GF-D8 (cell line): ENCODE results near the gene HSPB7.
"Not testable (repeated sequence)": the region's sequence is repeated elsewhere in the genome, so short reads cannot be mapped to it uniquely, and the experiment has no call there.

Experiments
- DNase-seq: peaks from one replicate; lab custom pipeline; 2025; lab: John Stamatoyannopoulos, UW

The HSPB7 gene

DNA sequence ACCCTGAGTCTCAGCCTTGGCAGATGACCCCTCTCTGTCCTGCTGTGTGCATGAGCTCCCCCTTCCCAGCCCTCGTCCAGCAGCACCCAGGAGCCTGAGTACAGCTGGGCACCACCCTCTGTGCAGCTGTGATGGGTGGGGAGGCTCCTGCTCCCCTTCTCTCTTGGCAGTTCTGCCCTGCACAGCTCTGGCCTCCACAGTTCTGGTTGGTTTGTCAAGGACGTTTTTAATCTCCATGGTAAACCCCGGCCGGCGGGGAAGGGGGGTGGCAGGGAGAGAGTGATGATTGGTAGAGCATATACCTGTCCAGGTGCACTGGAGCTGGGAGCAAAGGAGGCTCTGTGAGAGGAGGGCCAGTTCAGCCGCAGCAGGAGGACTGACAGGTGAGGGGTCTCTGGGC is 3.8 kb upstream of the HSPB7 start, which contains the start of gene CLCNKA:
Gene CLCNKA (plus strand): TSS at position 356 of the 400 bp plus-strand sequence. CDS start 584 bp downstream, outside the sequence.
- DNase-seq = no peak

- DNase-seq = not testable (repeated sequence)
Observed at GRCh38 chr1:16020878-16021277, 3.0 kb upstream of the HSPB7 start.

DNA sequence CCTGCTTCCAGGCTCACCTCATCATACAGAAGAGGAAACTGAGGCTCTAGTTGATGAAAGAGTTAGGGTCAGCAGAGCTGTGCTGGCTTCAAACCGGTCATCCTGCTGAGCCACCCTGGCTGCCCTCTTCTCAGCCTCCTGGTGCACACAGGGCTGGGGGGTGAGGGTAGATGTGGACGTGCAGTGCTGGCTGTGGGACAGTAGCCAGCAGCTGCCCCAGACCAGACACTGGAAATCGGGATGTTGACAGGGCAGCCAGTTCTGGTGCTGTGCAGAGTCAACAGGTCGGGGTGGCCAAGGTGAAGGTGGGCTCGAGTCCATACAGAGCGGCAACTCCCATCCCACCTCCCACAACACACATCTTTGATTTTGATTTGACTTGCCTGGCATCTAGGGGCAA is 2.5 kb upstream of the HSPB7 start:
- no peak for DNase-seq

- no peak for DNase-seq
Observed at GRCh38 chr1:16019644-16020277, 1.9 kb upstream of the HSPB7 start.

DNA sequence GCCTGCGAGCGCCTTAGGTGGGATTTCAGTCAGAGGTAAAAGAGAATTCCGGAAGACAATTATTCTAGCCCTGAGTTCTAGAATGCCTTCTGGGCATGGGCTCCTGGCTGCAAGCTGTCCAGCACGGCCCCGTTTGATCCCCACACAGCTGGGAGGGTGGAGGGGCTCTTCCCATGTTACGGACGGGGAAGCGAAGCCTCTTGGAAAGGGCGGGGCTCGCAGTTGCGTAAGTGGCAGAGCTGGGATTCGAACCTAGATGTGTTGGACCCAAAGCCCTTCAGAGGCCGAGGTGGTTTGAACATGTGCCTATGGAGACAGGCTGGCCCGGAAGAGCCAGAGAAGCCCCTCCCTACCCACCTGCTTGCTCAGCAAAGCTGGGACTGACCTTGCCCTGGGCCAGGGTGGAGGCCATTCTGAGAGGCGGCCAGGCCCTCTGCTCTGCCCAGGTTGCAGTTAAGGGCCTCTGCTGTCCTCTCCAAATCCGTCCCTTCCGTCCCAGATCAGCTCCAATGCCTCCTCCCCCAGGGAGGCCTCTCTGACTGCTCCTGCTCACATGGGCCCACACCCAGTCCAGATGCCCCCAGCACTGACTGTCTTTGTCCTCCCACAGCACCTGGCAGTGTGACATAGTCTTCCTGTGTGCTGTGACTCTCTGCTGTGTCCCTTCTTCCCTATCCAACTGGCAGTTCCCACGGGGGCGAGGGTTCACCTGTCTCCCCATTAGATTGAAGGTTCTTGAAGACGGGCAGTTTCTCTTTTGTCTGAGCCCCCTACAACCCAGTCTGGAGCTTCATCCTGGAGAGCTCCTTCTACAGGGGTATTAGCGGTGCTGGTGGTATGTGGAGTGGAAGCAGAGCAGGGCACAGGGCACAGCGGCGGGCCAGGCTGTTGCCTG is 1.2 kb upstream of the HSPB7 start:
- no peak for DNase-seq

DNA sequence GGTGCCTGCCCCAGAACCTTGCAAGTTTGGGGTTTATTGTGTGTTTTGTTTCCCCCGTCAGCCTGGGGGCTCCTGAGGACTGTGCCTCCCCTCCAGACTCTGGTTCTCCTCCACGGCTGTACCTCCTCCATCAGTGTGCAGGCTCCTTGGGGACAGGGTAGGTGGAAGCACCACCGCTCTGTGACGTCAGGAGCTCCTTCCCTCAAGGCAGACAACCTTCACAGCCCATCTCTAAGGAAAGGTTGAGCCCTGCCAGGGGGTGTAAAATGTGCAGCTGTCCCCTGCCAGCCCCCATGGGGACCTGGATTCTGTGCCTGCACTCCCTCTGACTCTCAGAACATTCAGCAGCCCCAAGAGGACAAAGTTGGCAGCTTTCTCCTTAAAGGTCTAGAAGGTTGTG is 465 bp upstream of the HSPB7 start:
- DNase-seq = no peak

- DNase-seq = no peak
Observed at GRCh38 chr1:16017076-16017460, 775 bp downstream of the HSPB7 start.

DNA sequence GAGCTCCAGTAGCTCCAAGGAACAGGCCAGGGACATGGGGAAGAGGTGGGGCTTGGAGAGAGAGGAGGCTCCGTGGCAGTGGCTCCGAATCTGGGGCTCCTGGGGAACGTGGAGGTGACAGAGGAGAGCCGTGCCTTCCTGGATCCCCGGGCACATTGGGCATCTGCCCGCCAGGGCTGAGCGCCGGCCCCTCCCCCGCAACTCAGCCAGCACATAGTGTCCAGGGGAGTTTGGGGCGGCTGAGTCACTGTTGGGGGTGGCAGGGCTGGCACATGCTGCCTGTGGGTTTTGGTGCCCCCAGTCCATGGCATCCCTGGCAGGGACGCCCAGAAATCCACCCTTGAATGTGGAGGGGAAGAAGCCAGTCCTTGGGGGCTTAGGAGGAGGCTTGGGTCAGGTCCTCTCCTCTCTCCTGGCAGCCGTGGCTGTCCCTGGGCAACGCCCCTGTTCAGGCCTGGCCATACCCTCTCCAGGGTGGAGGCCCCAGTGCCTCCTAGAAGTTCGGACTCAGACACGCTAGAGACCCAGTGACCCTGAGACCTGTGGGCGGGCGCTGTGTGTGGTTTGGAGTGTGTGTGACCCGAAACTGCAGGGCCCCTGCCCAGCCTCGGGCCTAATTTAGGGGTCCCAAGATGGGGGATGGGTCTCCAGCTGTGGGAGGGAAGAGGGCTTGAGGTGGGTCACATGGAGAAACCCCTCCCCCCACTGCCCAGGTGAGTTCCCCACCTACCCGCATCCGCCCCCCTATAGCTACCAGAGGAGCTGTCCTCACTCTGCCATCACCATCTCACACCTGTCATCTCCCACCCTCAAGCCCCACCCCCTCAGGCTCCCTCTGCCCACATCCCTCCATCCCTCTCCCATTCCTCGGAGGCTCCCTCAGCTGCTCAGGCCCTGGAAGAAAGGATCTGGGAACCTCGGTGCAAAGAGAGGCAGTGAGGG is 1.6 kb downstream of the HSPB7 start:
- no peak for DNase-seq

- DNase-seq = no peak
Observed at GRCh38 chr1:16015491-16015890, 2.4 kb downstream of the HSPB7 start.

GRCh38 chr1:16014509-16015482 is 3.0 kb downstream of the HSPB7 start:
- no peak for DNase-seq

- no peak for DNase-seq
Observed at GRCh38 chr1:16013908-16014258, 4.0 kb downstream of the HSPB7 start.

DNA sequence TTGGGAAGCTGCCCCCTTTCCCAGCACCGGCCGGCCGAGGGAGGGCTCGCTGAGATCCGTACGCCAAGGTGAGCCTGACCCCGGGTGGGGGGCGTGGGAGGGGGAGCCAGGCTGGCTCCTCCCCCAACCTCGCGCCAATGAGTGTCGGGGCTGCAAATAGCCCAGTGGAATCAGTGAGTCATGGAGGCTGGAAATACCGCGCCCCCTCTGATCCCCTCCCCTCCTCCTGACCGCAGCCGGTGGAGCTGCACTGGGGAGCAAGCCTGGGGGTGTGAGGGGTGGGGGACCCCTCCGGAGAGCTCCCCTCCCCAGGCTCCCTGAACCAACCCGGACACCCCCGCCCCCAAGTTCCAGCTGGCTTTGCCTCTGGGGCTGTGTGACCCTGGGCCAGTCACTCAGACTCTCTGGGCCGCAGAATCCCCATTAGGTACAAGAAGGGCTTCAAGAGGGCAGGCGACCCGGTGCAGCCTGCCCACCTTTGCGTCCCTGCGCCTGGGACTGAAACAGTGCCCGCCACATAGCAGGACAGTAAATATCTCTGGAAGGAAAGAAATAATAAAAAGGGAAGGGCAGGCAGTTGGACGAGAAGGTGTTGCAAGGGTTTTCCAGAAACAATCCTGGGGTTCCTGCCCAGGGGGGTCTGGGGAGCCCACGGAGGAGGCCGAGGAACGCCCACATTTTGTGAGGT is 4.5 kb downstream of the HSPB7 start:
- DNase-seq = no peak

- DNase-seq = peak; percentile 5
Observed at GRCh38 chr1:16012590-16013219, 5.1 kb downstream of the HSPB7 start.

DNA sequence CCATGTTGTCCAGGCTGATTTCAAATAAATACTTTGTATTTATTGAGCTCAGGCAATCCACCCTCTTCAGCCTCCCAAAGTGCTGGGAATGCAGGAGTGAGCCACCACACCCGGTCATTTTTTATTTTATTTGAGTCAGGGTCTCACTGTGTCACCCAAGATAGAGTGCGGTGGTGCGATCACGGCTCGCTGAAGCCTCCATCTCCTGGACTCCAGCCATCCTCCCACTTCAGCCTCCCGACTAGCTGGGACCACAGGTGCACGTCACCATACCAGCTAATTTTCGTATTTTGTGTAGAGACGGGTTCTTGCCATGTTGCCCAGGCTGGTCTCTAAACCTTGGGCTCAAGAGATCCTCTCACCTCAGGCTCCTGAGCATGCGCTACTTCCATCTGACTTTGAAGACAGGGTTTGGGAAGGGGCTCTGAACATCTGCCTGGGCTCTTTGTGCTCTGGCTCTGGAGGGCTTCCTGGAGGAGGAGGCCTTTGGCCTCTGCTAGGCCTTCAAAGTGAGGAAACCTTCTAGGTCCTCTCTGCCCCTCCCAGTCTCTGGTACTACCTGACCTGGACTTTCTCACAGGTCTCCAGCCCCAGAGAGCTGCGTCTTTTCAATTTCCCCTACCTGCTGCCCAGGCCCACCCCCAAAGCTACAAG is 5.8 kb downstream of the HSPB7 start:
- DNase-seq = no peak

DNA sequence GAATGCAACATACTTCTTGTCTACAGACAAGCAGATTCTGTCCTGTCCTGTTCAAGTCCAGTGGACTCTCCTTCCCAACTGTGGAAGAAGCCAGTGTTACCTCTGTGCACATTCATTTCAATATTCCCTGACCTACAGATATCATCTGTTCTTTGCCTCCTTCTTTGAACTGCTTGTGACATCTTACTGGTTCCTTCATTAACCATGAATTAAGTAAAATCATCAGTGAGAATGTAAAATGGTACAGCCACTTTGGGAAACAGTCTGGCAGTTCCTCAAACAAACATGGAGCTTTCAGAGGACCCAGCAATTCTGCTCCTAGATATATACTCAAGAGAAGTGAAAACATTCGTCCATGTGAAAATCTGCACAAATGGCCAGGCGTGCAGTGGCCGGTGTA is 7.0 kb downstream of the HSPB7 start:
- DNase-seq = no peak

DNA sequence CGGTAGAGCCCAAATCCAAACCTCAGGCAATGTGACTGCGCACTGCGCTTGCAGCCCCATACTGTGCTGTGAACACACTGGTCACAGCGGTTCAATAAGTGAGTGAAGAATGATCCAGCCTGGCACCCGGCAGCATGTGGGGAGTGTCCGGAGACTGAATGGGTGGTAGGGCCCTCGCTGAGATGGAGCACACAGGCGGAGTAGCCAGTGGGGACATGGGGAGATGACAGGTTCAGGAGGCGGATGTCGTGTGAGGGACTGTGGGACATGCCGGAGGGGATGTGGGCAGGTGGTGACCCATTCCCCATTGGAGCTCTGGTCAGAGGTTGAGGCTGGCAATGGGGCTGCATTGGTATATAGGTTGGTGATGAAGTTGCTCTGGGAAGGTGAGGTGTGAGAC is 8.2 kb downstream of the HSPB7 start:
- no peak for DNase-seq

DNA sequence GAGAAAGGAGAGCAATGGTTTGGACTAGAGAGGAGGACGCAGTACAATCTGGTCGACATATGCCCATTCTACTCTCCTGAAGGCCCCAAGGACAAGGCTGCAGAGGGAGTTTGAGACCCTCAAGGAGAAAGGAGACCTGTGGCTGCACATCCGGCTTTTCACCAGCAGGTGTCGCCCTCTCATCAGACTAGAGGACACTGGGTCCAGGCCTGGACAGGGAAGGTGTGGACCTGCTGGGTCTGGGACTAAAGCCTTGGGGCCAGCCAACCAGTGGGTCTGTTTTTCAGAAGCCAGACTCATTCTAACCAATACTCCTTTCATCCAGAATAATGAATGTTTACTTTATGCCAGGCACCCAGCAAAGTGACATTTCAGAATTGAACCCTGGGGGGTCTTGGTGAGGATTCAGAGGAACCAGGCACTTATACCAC is 8.8 kb downstream of the HSPB7 start:
- DNase-seq = no peak

GRCh38 chr1:16007671-16008341 is 10.0 kb downstream of the HSPB7 start:
- DNase-seq = no peak
